Upper lobe of left lung (tissue), 6 donors: ENCODE results near the gene AQP2. TPM values are rescaled to one million over a fixed set of nuclear protein-coding genes. Genes with fewer than 3 reads are reported as not detected.

ENCODE experiments used
- ATAC-seq, 2 donors: fragments of 200-7000 bp; cut with Tn5 transposase; one replicate each; pipeline ENCODE4 v1.9.1; 2022; ENCODE audit warnings: mild to moderate bottlenecking in 2 of 2, moderate library complexity in 2 of 2; ENCODE audit not compliant: low FRiP score in 2 of 2
- DNase-seq, 2 donors: peaks; one replicate each; pipeline ENCODE4 v3.0.0-alpha.2; 2019 to 2020
- H3K27ac ChIP-seq, 4 donors: fragments of 200-600 bp; sonication (generic); one replicate each; pipeline ENCODE4 v1.5.1; 2016 to 2019
- H3K27me3 ChIP-seq, 4 donors: fragments of 200-600 bp; sonication (generic); one replicate each; pipeline ENCODE4 v1.5.1; 2017 to 2019
- H3K36me3 ChIP-seq, 4 donors: fragments of 200-600 bp; sonication (generic); one replicate each; pipeline ENCODE4 v1.5.1; 2016 to 2019
- H3K4me1 ChIP-seq, 4 donors: fragments of 200-600 bp; sonication (generic); one replicate each; pipeline ENCODE4 v1.5.1; 2018 to 2019
- H3K4me3 ChIP-seq, 4 donors: fragments of 200-600 bp; sonication (generic); one replicate each; pipeline ENCODE4 v1.5.1; 2017 to 2019; ENCODE audit warnings: mild to moderate bottlenecking in 2 of 4, moderate library complexity in 1 of 4
- H3K9me3 ChIP-seq, 4 donors: fragments of 200-600 bp; sonication (generic); one replicate each; pipeline ENCODE4 v1.5.1; 2018 to 2019
- CTCF ChIP-seq, 6 experiments: fragments of 450-650 bp in 4 of 6; fragments of 200-600 bp in 2 of 6; sonication (generic) in 2 of 6; IDR thresholded peaks; one replicate each; pipeline ENCODE4 v1.5.1; 2016 to 2019; ENCODE audit warnings: antibody characterized with exemption in 6 of 6
- EP300 ChIP-seq, 4 donors: sonication (generic); formaldehyde crosslinking; IDR thresholded peaks; one replicate each; pipeline ENCODE4 v1.5.1; 2017; ENCODE audit warnings: antibody characterized with exemption in 4 of 4, control low read depth in 2 of 4
- POLR2A ChIP-seq, 4 donors: fragments of 450-650 bp; IDR thresholded peaks; one replicate each; pipeline ENCODE4 v1.5.1; 2016 to 2017; ENCODE audit warnings: antibody characterized with exemption in 4 of 4, mild to moderate bottlenecking in 2 of 4
- POLR2AphosphoS5 ChIP-seq, 2 donors: sonication (generic); formaldehyde crosslinking; IDR thresholded peaks; one replicate each; pipeline ENCODE4 v1.5.1; 2017; ENCODE audit warnings: antibody characterized with exemption in 2 of 2
- WGBS, 2 donors: methylation state at CpG; one replicate each; pipeline ENCODE4 v1.1.5; 2017 to 2018; 5-methylcytosine and 5-hydroxymethylcytosine counted together
- total RNA-seq, 6 donors: library from RNA; depleted of rRNA in 4 of 6; stranded (reverse); fragments of >200 nt in 4 of 6; gene quantifications; one replicate each; pipeline versions ENCODE4 v1.1.0 to v1.2.1, GENCODE V29; 2016 to 2021
- donor health status: DM: no; HTN: no; CAD: no; lungs with moderate emphysema.
- donor health status: DM: no; HTN: yes; CAD: no; lungs with severe emphysema.

The AQP2 gene
- total RNA-seq, 6 donors from 2014 or later = 0.15 TPM; not detected in 5

- H3K9me3 ChIP-seq = no peaks in the 10 kb centered on the region
- no peak overlapping the region for H3K4me3 ChIP-seq
- H3K36me3 ChIP-seq = no peaks in the 10 kb centered on the region
- no peaks in the 10 kb centered on the region for H3K4me1 ChIP-seq
- WGBS, 2 donors = 79 to 88% methylated on average over 4 to 7 of the region's 7 CpGs
- no peaks in the 10 kb centered on the region for H3K27me3 ChIP-seq
- no peak for TF ChIP-seq EP300 (IDR thresholded peaks at IDR 0.05)
- no peak for TF ChIP-seq POLR2AphosphoS5 (IDR thresholded peaks at IDR 0.05)
- no peak for TF ChIP-seq CTCF (IDR thresholded peaks at IDR 0.05)
- no peak for TF ChIP-seq POLR2A (IDR thresholded peaks at IDR 0.05)
- DNase-seq = peak in 1 of 2 donors; percentile 16
- ATAC-seq = peak in 1 of 2 donors; percentile 60
- no peak overlapping the region for H3K27ac ChIP-seq
Observed at GRCh38 chr12:49932023-49932422, 18.5 kb upstream of the AQP2 start.

GRCh38 chr12:49932533-49933130 lies 17.9 kb upstream of the AQP2 start:
- H3K27ac ChIP-seq = no peak overlapping the region
- DNase-seq (peak in 1 of 2 donors; percentile 9), ATAC-seq (no peak)
- no peak overlapping the region for H3K4me3 ChIP-seq
- no peaks in the 10 kb centered on the region for H3K36me3 ChIP-seq
- no peaks in the 10 kb centered on the region for H3K27me3 ChIP-seq
- no peak for TF ChIP-seq POLR2A (IDR thresholded peaks at IDR 0.05)
- no peak for TF ChIP-seq POLR2AphosphoS5 (IDR thresholded peaks at IDR 0.05)
- TF ChIP-seq EP300 (IDR thresholded peaks at IDR 0.05) = no peak
- no peak for TF ChIP-seq CTCF (IDR thresholded peaks at IDR 0.05)
- H3K4me1 ChIP-seq = no peaks in the 10 kb centered on the region
- no peaks in the 10 kb centered on the region for H3K9me3 ChIP-seq
- WGBS, 2 donors = 75 to 77% methylated on average over 8 of the region's 8 CpGs

- WGBS, 2 donors = 77 to 89% methylated on average over 5 of the region's 5 CpGs
- ATAC-seq (no peak), DNase-seq (no peak)
- TF ChIP-seq POLR2A (IDR thresholded peaks at IDR 0.05) (no peak), POLR2AphosphoS5 (IDR thresholded peaks at IDR 0.05) (no peak), EP300 (IDR thresholded peaks at IDR 0.05) (no peak), CTCF (IDR thresholded peaks at IDR 0.05) (no peak)
- Histone ChIP-seq H3K4me3 (no peak overlapping the region), H3K9me3 (no peaks in the 10 kb centered on the region), H3K4me1 (no peaks in the 10 kb centered on the region), H3K27me3 (no peaks in the 10 kb centered on the region), H3K36me3 (no peaks in the 10 kb centered on the region), H3K27ac (no peak overlapping the region)
Observed at GRCh38 chr12:49933796-49934195, 16.7 kb upstream of the AQP2 start.

- no peak for TF ChIP-seq CTCF (IDR thresholded peaks at IDR 0.05)
- TF ChIP-seq POLR2AphosphoS5 (IDR thresholded peaks at IDR 0.05) = no peak
- no peak for TF ChIP-seq EP300 (IDR thresholded peaks at IDR 0.05)
- no peak for TF ChIP-seq POLR2A (IDR thresholded peaks at IDR 0.05)
- DNase-seq (no peak), ATAC-seq (no peak)
- 81 to 88% methylated on average over 3 of the region's 3 CpGs for WGBS, 2 donors
- no peaks in the 10 kb centered on the region for H3K9me3 ChIP-seq
- no peaks in the 10 kb centered on the region for H3K36me3 ChIP-seq
- H3K4me3 ChIP-seq = no peak overlapping the region
- no peak overlapping the region for H3K27ac ChIP-seq
- H3K4me1 ChIP-seq = peaks cover 0 to 1% (median 0%) of the 10 kb centered on the region in 4 donors
- H3K27me3 ChIP-seq = no peaks in the 10 kb centered on the region
Observed at GRCh38 chr12:49934505-49934904, 16.0 kb upstream of the AQP2 start.

- H3K27ac ChIP-seq = no peak overlapping the region
- no peak overlapping the region for H3K4me3 ChIP-seq
- DNase-seq (no peak), ATAC-seq (no peak)
- WGBS, 2 donors = 78 to 89% methylated on average over 3 of the region's 3 CpGs
- H3K4me1 ChIP-seq = peaks cover 0 to 4% (median 0%) of the 10 kb centered on the region in 4 donors
- no peaks in the 10 kb centered on the region for H3K36me3 ChIP-seq
- no peaks in the 10 kb centered on the region for H3K9me3 ChIP-seq
- H3K27me3 ChIP-seq = no peaks in the 10 kb centered on the region
- no peak for TF ChIP-seq POLR2A (IDR thresholded peaks at IDR 0.05)
- no peak for TF ChIP-seq EP300 (IDR thresholded peaks at IDR 0.05)
- TF ChIP-seq CTCF (IDR thresholded peaks at IDR 0.05) = no peak
- no peak for TF ChIP-seq POLR2AphosphoS5 (IDR thresholded peaks at IDR 0.05)
Observed at GRCh38 chr12:49936925-49937324, 13.6 kb upstream of the AQP2 start.
